OCI-LY1 (cell line): ENCODE results near the gene TAS2R20.

ENCODE experiments used
- CTCF ChIP-seq: fragments of 200-600 bp; sonication (generic), shearing (Covaris generic); IDR thresholded peaks from 2 replicates; pipeline ENCODE4 v1.5.1; 2017; ENCODE audit warnings: mild to moderate bottlenecking, antibody characterized with exemption, low read length, moderate library complexity, mixed read lengths
- EZH2 ChIP-seq: fragments of 200-600 bp; sonication (generic), shearing (Covaris generic); IDR thresholded peaks from 2 replicates; pipeline ENCODE4 v1.8.0; 2017; ENCODE audit warnings: borderline replicate concordance, mixed run types, mild to moderate bottlenecking, antibody characterized with exemption, low read length, moderate library complexity, mixed read lengths

GRCh38 chr12:10956085-10956484 is 42.0 kb downstream of the TAS2R20 start:
- TF ChIP-seq CTCF, result no peak
- TF ChIP-seq EZH2, result no peak
